SW480 (cell line): Measurements from ENCODE around the gene PRSS36.

ENCODE experiments used
- DNase-seq: peaks from one replicate; pipeline ENCODE4 v3.0.0-alpha.2; 2016; ENCODE audit warnings: low spot score

The PRSS36 gene

GRCh38 chr16:31099860-31100638 is 49.8 kb downstream of the PRSS36 start:
- no peak for DNase-seq

- peak; percentile 97 for DNase-seq
Observed at GRCh38 chr16:31094424-31095120, 55.3 kb downstream of the PRSS36 start, which contains the start of gene VKORC1. Gene VKORC1 (minus strand): TSS chr16:31094797. CDS start chr16:31094729, 68 bp downstream.

- peak; percentile 17 for DNase-seq
Observed at GRCh38 chr16:31094088-31094423, 55.8 kb downstream of the PRSS36 start.

DNA sequence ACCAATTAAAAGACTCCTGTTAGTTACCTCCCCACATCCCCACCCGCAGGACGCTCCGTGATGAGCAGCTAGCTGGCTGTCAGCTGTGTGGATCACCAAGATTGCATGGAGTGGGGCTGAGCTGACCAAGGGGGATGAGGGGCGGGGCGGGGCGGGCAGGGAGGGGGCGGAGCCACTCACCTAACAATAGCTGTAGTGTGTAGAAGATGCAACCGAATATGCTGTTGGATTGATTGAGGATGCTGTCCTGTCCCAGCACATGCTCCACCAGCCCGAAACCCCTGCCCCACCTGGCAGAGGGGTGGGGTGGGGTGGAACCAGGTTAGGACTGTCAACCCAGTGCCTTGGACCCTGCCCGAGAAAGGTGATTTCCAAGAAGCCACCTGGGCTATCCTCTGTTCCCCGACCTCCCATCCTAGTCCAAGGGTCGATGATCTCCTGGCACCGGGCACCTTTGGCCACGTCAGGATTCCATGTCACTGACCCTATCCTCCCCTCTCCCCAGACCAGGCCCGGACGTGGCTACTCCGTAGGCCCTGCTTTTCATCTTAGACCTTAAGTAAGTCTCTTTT is 56.6 kb downstream of the PRSS36 start:
- DNase-seq, result peak; percentile 74

- no peak for DNase-seq
Observed at GRCh38 chr16:31092330-31092729, 57.5 kb downstream of the PRSS36 start.

- DNase-seq, result no peak
Observed at GRCh38 chr16:31090540-31090939, 59.3 kb downstream of the PRSS36 start.

DNA sequence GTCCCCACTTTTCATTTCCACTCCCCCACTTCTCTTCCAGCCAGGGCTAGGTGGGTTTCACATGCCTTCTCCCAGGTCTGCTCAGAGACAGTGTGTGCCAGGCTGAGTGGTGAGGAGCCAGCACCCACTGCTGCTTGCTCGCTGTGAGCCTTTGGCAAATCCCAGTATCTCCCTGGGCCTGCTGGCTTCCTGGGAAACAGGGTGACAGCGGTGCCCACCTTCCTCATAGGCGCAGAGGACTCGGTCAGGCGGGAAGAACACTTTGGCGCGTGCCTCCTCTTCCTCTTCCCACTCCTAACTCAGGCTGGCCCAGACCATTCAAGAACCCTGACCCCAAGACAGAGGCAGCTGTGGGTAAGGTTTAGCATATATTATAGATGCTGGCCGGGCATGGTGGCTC is 60.7 kb downstream of the PRSS36 start:
- no peak for DNase-seq
